Measurements from ENCODE around the gene CYB5D1. TPM values are rescaled to one million over a fixed set of nuclear protein-coding genes. Genes with fewer than 3 reads are reported as not detected.

Gene CYB5D1
- total and polyA plus RNA-seq, 2 of the 8 experiments (the other 6 are each of a cell fraction or from before 2014, with no cell fraction given): 11.0 to 18.0 TPM

- POLR2A ChIA-PET (ENCODE audit: partially characterized antibody): interaction anchor here (0.9 to 1.7 kb wide), 5 partner anchors 10 to 172 kb away, joined by 3 to 5 read pairs (median 3); partner anchors contain the start of gene TP53
- Histone ChIP-seq H3K56ac (replicated peaks; ENCODE audit: insufficient read length, low read depth, low read length) (no peak overlapping the region), H2AFZ (ENCODE audit: low read length) (no peak overlapping the region), H3K4me3 (ENCODE audit: extremely low read depth in 1 of 4, insufficient read depth in 2 of 4, low read depth in 3 of 4, low read length in 4 of 4) (peak overlapping the region; percentile 70 to 86 (median 80); a peak in 5 of 8 replicates), H3K27ac (ENCODE audit: low read depth, low read length) (no peak overlapping the region), H3K4me2 (ENCODE audit: insufficient read depth in 1 of 2, low read depth in 2 of 2, low read length in 2 of 2) (peak overlapping the region; percentile 74 to 97), H3K9me3 (ENCODE audit: insufficient read depth in 2 of 2, low read depth in 1 of 2, low read length in 1 of 2) (no peaks in the 10 kb centered on the region), H3K4ac (replicated peaks; ENCODE audit: insufficient read length, low read depth, low read length) (no peak overlapping the region), H2AK5ac (ENCODE audit: low read depth, low read length) (no peak overlapping the region), H3K36me3 (ENCODE audit: control insufficient read depth in 2 of 4, insufficient read depth in 4 of 4, low read length in 3 of 4) (no peaks in the 10 kb centered on the region; a peak in 1 of 8 replicates), H3K79me1 (ENCODE audit: low read depth, low read length) (no peaks in the 10 kb centered on the region), H3K4me1 (replicated peaks in 1 of 4; ENCODE audit: control insufficient read depth in 3 of 4, insufficient read depth in 4 of 4, low read length in 3 of 4) (peaks cover 0 to 22% (median 18%) of the 10 kb centered on the region in 4 experiments; a peak in 6 of 7 replicates), H4K8ac (ENCODE audit: extremely low read depth, insufficient read depth, low read length) (no peak overlapping the region; the same call in 1 of the 2 replicates), H4K5ac (ENCODE audit: insufficient read length, low read depth, low read length) (no peak overlapping the region), H2BK12ac (ENCODE audit: low read depth, low read length) (no peak overlapping the region), H3K79me2 (ENCODE audit: control insufficient read depth in 1 of 2, insufficient read depth in 2 of 2, low read length in 2 of 2) (peaks cover 0 to 5% of the 10 kb centered on the region in 2 experiments; a peak in 1 of 4 replicates), H2BK120ac (replicated peaks; ENCODE audit: low read depth, low read length) (no peak overlapping the region), H3K18ac (ENCODE audit: extremely low read depth, low read length) (no peak overlapping the region), H3K9ac (replicated peaks in 1 of 4; ENCODE audit: extremely low read depth in 1 of 4, low read depth in 3 of 4, low read length in 3 of 4) (peak overlapping the region in 2 of 4 experiments; percentile 79 to 93; a peak in 1 of 7 replicates), H3K14ac (ENCODE audit: insufficient read length) (no peak overlapping the region), H4K20me1 (replicated peaks in 1 of 2; ENCODE audit: control insufficient read depth in 1 of 2, insufficient read depth in 2 of 2, low read length in 2 of 2) (peaks cover 0 to 8% of the 10 kb centered on the region in 2 experiments), H2BK5ac (ENCODE audit: low read depth, low read length) (no peak overlapping the region), H4K91ac (replicated peaks; ENCODE audit: insufficient read length, low read length) (no peak overlapping the region), H2BK20ac (ENCODE audit: low read length) (no peak overlapping the region), H3K27me3 (replicated peaks in 1 of 4; ENCODE audit: control insufficient read depth in 3 of 4, extremely low read depth in 1 of 4, insufficient read depth in 3 of 4, low read length in 3 of 4) (peaks cover 16 to 30% (median 25%) of the 10 kb centered on the region in 4 experiments), H2BK15ac (ENCODE audit: low read length) (no peak overlapping the region), H3K23ac (ENCODE audit: insufficient read length) (no peak overlapping the region), H3K23me2 (ENCODE audit: low read depth, low read length) (peaks cover 20% of the 10 kb centered on the region)
- 86% methylated on average over 8 of the region's 8 CpGs; no CpG with 5 or more reads in 1 of the 2 experiments for WGBS, 2 experiments (ENCODE audit: extremely low coverage in 1 of 2, insufficient coverage in 1 of 2, insufficient read length in 1 of 2, insufficient replicate concordance in 2 of 2, low coverage in 1 of 2, low lambda C conversion rate in 2 of 2, missing lambda C conversion rate in 1 of 2)
- CTCF ChIA-PET (ENCODE audit: partially characterized antibody): interaction anchor here (0.9 to 1.8 kb wide), 8 partner anchors 12 to 158 kb away, joined by 3 to 6 read pairs (median 4); no protein-coding TSS in a partner anchor
- no peak for DNase-seq (ENCODE audit: low read depth in 1 of 2, low spot score in 2 of 2)
- no peak for FAIRE-seq
- TF ChIP-seq POLR2AphosphoS5 (IDR thresholded peaks at IDR 0.05; ENCODE audit: low read depth, low read length) (no peak), POU5F1 (IDR thresholded peaks at IDR 0.05; ENCODE audit: low read depth, low read length) (no peak), TAF7 (optimal IDR thresholded peaks at IDR 0.05; ENCODE audit: borderline replicate concordance, low read depth, low read length) (no peak), KDM4A (IDR thresholded peaks at IDR 0.05; ENCODE audit: low read depth, low read length, severe bottlenecking) (no peak), CTCF (IDR thresholded peaks at IDR 0.05; ENCODE audit: control extremely low read depth in 1 of 3, insufficient read depth in 1 of 3, low read depth in 1 of 3, low read length in 3 of 3) (no peak), ASH2L (IDR thresholded peaks at IDR 0.05; ENCODE audit: low read length) (no peak), SP4 (IDR thresholded peaks at IDR 0.05; ENCODE audit: low read length) (no peak), RNF2 (IDR thresholded peaks at IDR 0.05; ENCODE audit: borderline replicate concordance, low read depth, low read length, missing control alignments, poor library complexity, severe bottlenecking) (no peak), CHD1 (IDR thresholded peaks at IDR 0.05; ENCODE audit: low read depth, low read length) (no peak), SIX5 (IDR thresholded peaks at IDR 0.05; ENCODE audit: low read depth, low read length) (no peak), GTF2F1 (IDR thresholded peaks at IDR 0.05; ENCODE audit: borderline replicate concordance, low read depth, low read length) (no peak)
Observed at GRCh38 chr17:7859028-7859427, 1.2 kb downstream of the CYB5D1 start.

Measured in H1 (cell line).